ENCODE results near the gene SLC7A1. TPM values are rescaled to one million over a fixed set of nuclear protein-coding genes. Genes with fewer than 3 reads are reported as not detected.
"Not testable (repeated sequence)": the region's sequence is repeated elsewhere in the genome, so short reads cannot be mapped to it uniquely, and the experiment has no call there.

The SLC7A1 gene
- total RNA-seq = 10 to 100 TPM; 12.5 to 95.1 (median 29.0) TPM
- polyA plus RNA-seq = 10 to 100 TPM in 1 of 3 donors, 1 to 10 TPM in 2; 2.3 to 23.2 (median 5.9) TPM
- long read RNA-seq, donor 1, full-length matches to known transcripts = 2 of 2 reads
- long read RNA-seq, donor 1, partial matches to known transcripts = 0 of 2 reads
- long read RNA-seq, donor 1, other reads (novel, unspliced or antisense) = 0 of 2 reads
- long read RNA-seq, donor 2, full-length matches to known transcripts = 1 of 1 reads
- long read RNA-seq, donor 2, partial matches to known transcripts = 0 of 1 reads
- long read RNA-seq, donor 2, other reads (novel, unspliced or antisense) = 0 of 1 reads
- long read RNA-seq, donor 3 = 0 reads
- long read RNA-seq, donor 4 = 0 reads
- long read RNA-seq, donor 5, full-length matches to known transcripts = 2 of 14 reads
- long read RNA-seq, donor 5, partial matches to known transcripts = 12 of 14 reads
- long read RNA-seq, donor 5, other reads (novel, unspliced or antisense) = 0 of 14 reads
- long read RNA-seq, donor 6, full-length matches to known transcripts = 4 of 4 reads
- long read RNA-seq, donor 6, partial matches to known transcripts = 0 of 4 reads
- long read RNA-seq, donor 6, other reads (novel, unspliced or antisense) = 0 of 4 reads
- long read RNA-seq, donor 7, full-length matches to known transcripts = 1 of 1 reads
- long read RNA-seq, donor 7, partial matches to known transcripts = 0 of 1 reads
- long read RNA-seq, donor 7, other reads (novel, unspliced or antisense) = 0 of 1 reads
- long read RNA-seq, donor 8, partial matches to known transcripts = 19 of 19 reads
- long read RNA-seq, donor 8, other reads (novel, unspliced or antisense) = 0 of 19 reads
- long read RNA-seq, donor 9 = 0 reads
- long read RNA-seq, donor 10, full-length matches to known transcripts = 2 of 2 reads
- long read RNA-seq, donor 10, partial matches to known transcripts = 0 of 2 reads
- long read RNA-seq, donor 10, other reads (novel, unspliced or antisense) = 0 of 2 reads

GRCh38 chr13:29595380-29596063 is at the start of gene SLC7A1:
Gene SLC7A1 (minus strand): TSS chr13:29595688. CDS start chr13:29536188, 59,500 bp downstream.
- intact Hi-C loops (cut with DNase I; ENCODE audit: low total_unique reads) = no loop called here

GRCh38 chr13:29640665-29641064 is 45.2 kb upstream of the SLC7A1 start:
- no peak for DNase-seq
- no peak overlapping the region for H3K27ac ChIP-seq
- H3K36me3 ChIP-seq = no peaks in the 10 kb centered on the region
- no peaks in the 10 kb centered on the region for H3K4me1 ChIP-seq
- TF ChIP-seq POLR2AphosphoS5 (IDR thresholded peaks at IDR 0.05) = no peak
- no peak for TF ChIP-seq EP300 (IDR thresholded peaks at IDR 0.05)
- no peak for TF ChIP-seq POLR2A (IDR thresholded peaks at IDR 0.05)
- TF ChIP-seq CTCF (IDR thresholded peaks at IDR 0.05) = no peak
- 54 to 69% (median 61%) methylated on average over 4 of the region's 4 CpGs for WGBS, 5 donors
- no peaks in the 10 kb centered on the region for H3K9me3 ChIP-seq
- H3K27me3 ChIP-seq = peaks cover 0 to 14% (median 0%) of the 10 kb centered on the region in 3 donors
- H3K4me3 ChIP-seq = no peak overlapping the region
- intact Hi-C loops (cut with DNase I; ENCODE audit: low total_unique reads) = no loop called here

More at GRCh38 chr13:29595380-29596063, at the start of gene SLC7A1:
- no peaks in the 10 kb centered on the region for H3K27me3 ChIP-seq
- H3K4me1 ChIP-seq = peaks cover 4 to 40% (median 22%) of the 10 kb centered on the region in 4 donors
- no peaks in the 10 kb centered on the region for H3K36me3 ChIP-seq
- 0% methylated on average over 10 to 98 of the region's 98 CpGs for WGBS, 5 donors
- TF ChIP-seq EP300 (IDR thresholded peaks at IDR 0.05) (no peak), POLR2AphosphoS5 (IDR thresholded peaks at IDR 0.05) (peak in 2 of 3 donors; percentile 3 to 4)
- H3K4me3 ChIP-seq = peak within 1 kb of the TSS; percentile 79 to 90 (median 85)
- H3K9me3 ChIP-seq = no peaks in the 10 kb centered on the region
- DNase-seq = peak; percentile 85 to 96
- peak within 1 kb of the TSS; percentile 91 to 98 (median 94) for H3K27ac ChIP-seq

- H3K4me3 ChIP-seq; DNase-seq; H3K27ac ChIP-seq; H3K9me3 ChIP-seq; intact Hi-C loops (cut with DNase I; ENCODE audit: low total_unique reads); H3K36me3 ChIP-seq; H3K4me1 ChIP-seq: not testable (repeated sequence)
- peaks cover 0 to 14% (median 0%) of the 10 kb centered on the region in 3 donors for H3K27me3 ChIP-seq
- WGBS, 5 donors = 79 to 94% (median 88%) methylated on average over 4 of the region's 4 CpGs
Observed at GRCh38 chr13:29636831-29637230, 41.3 kb upstream of the SLC7A1 start.

GRCh38 chr13:29624997-29625396 is 29.5 kb upstream of the SLC7A1 start:
- DNase-seq = no peak
- no peak overlapping the region for H3K27ac ChIP-seq
- no peaks in the 10 kb centered on the region for H3K27me3 ChIP-seq
- H3K36me3 ChIP-seq = no peaks in the 10 kb centered on the region
- WGBS, 5 donors = 83 to 99% (median 89%) methylated on average over 5 of the region's 5 CpGs
- no peaks in the 10 kb centered on the region for H3K4me1 ChIP-seq
- intact Hi-C loops (cut with DNase I; ENCODE audit: low total_unique reads) = no loop called here
- H3K4me3 ChIP-seq = no peak overlapping the region
- TF ChIP-seq CTCF (IDR thresholded peaks at IDR 0.05) (no peak), POLR2A (IDR thresholded peaks at IDR 0.05) (no peak), EP300 (IDR thresholded peaks at IDR 0.05) (no peak), POLR2AphosphoS5 (IDR thresholded peaks at IDR 0.05) (no peak)
- no peaks in the 10 kb centered on the region for H3K9me3 ChIP-seq

GRCh38 chr13:29621841-29622240 is 26.4 kb upstream of the SLC7A1 start:
- WGBS, 5 donors = 95 to 98% (median 97%) methylated on average over 7 of the region's 7 CpGs
- Histone ChIP-seq H3K27me3 (no peaks in the 10 kb centered on the region), H3K4me3 (no peak overlapping the region), H3K4me1 (no peaks in the 10 kb centered on the region), H3K9me3 (peaks cover 0 to 5% (median 2%) of the 10 kb centered on the region in 4 donors), H3K36me3 (no peaks in the 10 kb centered on the region), H3K27ac (no peak overlapping the region)
- TF ChIP-seq POLR2AphosphoS5 (IDR thresholded peaks at IDR 0.05) (no peak), EP300 (IDR thresholded peaks at IDR 0.05) (no peak), POLR2A (IDR thresholded peaks at IDR 0.05) (no peak), CTCF (IDR thresholded peaks at IDR 0.05) (no peak)
- intact Hi-C loops (cut with DNase I; ENCODE audit: low total_unique reads) = no loop called here
- no peak for DNase-seq
